HUES6 (cell line): ENCODE measurements around the gene HLCS.
"Not testable (repeated sequence)": the region's sequence is repeated elsewhere in the genome, so short reads cannot be mapped to it uniquely, and the experiment has no call there.

Source experiments
- H3K27ac ChIP-seq: 2 replicates; pipeline ENCODE4 v1.7.0; 2013; ENCODE audit warnings: low read depth, mild to moderate bottlenecking, low read length, inconsistent platforms
- H3K27me3 ChIP-seq: 2 replicates; pipeline ENCODE4 v1.6.1; 2013; ENCODE audit warnings: low read length; ENCODE audit not compliant: control insufficient read depth, insufficient read depth
- H3K36me3 ChIP-seq: 2 replicates; pipeline ENCODE4 v1.6.1; 2013; ENCODE audit warnings: low read length; ENCODE audit not compliant: control insufficient read depth, insufficient read depth
- H3K4me1 ChIP-seq: 2 replicates; pipeline ENCODE4 v1.6.1; 2013; ENCODE audit warnings: low read length; ENCODE audit not compliant: control insufficient read depth, insufficient read depth
- H3K4me3 ChIP-seq: 2 replicates; pipeline ENCODE4 v1.5.1; 2013; ENCODE audit warnings: low read depth, low read length
- H3K9ac ChIP-seq: one replicate; pipeline ENCODE4 v1.6.1; 2013; ENCODE audit warnings: mild to moderate bottlenecking, low read length
- H3K9me3 ChIP-seq: 2 replicates; pipeline ENCODE4 v1.6.1; 2013; ENCODE audit warnings: low read depth, low read length; ENCODE audit not compliant: control insufficient read depth, insufficient read depth

The HLCS gene

DNA sequence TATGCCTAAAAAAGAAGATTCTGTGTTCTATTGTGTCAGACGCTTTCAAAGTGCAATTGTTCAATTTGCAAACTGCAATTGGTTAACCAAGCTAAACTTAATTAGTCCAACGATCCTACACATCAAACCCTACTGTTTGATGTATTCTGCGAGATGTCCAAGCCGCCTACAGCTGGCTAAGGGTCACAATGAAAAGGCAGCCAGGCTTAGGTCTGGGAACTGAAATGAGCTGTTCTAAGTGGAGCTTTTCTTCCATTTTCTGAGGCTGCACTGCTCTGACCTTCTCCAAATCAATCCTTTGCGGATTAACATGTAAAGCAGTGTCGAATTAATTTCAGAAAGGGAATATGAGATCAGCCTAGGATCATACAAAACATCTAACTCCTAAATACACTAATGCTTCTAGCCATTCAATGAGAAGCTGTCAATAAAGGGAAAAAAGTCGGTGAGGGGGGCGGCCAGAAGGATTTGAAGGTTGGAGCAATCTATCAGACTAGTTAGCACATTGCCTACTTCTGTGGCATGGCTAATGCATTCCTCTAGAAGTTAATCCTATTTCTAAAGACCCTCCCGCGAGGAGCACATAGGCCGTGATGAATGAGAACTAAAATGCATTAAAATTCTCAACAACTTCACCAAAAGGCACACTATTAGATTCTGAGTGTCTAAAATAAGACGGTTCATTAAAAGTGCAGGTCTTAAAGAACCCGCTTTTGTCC lies 148.6 kb downstream of the HLCS start:
- Histone ChIP-seq H3K27ac (no peak overlapping the region), H3K4me1 (peaks cover 12% of the 10 kb centered on the region)

DNA sequence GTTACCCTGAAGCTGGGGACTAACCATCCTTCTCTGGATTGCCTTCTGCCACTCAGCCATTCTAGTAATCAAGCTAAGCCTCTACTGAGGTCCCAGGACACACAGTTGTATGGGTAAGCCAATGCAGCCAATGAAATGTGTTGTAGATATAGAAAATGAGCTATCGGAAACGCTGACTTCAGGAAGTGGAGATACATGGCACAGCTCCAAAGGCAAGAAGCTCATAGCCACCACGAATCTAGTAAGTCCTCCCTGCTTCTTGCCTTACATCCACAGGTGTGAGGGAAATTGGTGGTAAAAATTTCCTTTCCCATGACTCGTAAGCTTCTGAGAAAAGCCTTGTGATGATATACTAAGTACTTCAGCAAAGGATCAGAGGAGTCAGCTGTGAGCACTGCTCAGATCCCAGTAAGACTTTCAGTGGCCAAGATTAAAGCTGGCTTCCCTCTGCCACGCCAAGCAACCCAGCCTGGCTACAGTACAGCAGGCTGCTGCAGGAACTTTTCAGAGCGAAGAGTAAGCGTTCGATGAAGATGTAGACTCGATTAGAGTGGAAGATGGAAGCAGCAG lies 149.8 kb downstream of the HLCS start:
- Histone ChIP-seq H3K4me1 (peaks cover 12% of the 10 kb centered on the region), H3K9me3 (no peaks in the 10 kb centered on the region), H3K27ac (no peak overlapping the region), H3K36me3 (no peaks in the 10 kb centered on the region), H3K9ac (no peak overlapping the region), H3K4me3 (no peak overlapping the region), H3K27me3 (no peaks in the 10 kb centered on the region)

More for the DNA sequence above, 148.6 kb downstream of the HLCS start:
- no peak overlapping the region for H3K4me3 ChIP-seq
- H3K9ac ChIP-seq, result no peak overlapping the region
- no peaks in the 10 kb centered on the region for H3K9me3 ChIP-seq
- no peaks in the 10 kb centered on the region for H3K27me3 ChIP-seq
- H3K36me3 ChIP-seq, result no peaks in the 10 kb centered on the region

DNA sequence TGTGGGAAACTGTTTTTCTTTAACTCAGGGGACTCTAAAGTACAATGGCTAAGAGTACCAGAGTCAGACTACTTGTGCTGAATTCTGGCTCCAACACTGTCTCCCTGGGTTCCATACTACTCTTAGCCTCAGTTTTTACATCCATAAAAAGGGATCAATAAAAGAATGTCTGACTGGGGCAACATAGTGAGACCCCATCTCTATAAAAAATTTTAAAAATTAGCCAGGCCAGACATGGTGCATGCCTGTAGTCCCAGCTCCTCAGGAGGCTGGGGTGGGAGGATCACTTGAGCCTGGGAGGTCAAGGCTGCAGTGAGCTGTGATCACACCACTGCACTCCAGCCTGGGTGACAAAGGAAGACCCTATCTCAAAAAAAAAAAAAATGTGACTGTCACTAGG lies 150.4 kb downstream of the HLCS start:
- H3K4me1 ChIP-seq, result peaks cover 12% of the 10 kb centered on the region
- not testable (repeated sequence) for H3K36me3 ChIP-seq, H3K27ac ChIP-seq, H3K27me3 ChIP-seq, H3K4me3 ChIP-seq, H3K9ac ChIP-seq, H3K9me3 ChIP-seq

DNA sequence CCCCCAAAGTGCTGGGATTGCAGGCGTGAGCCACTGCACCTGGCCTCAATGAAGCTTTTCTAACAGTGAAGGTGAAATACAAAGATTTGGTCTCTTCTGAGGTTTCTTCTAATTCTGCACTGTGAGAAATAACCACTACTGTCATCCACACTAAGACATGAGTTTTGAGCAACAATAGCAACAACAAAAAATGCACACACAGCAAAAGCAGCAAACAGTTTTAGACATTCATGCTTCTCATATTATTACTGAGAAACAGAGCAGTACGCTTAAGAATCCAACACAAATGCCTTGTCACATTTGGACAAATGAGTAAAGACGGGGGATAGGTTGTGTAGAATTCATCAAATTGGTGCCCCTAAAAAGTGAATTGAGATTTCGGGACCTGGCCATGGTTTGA lies 151.2 kb downstream of the HLCS start:
- no peak overlapping the region for H3K27ac ChIP-seq
- no peak overlapping the region for H3K4me3 ChIP-seq
- no peaks in the 10 kb centered on the region for H3K36me3 ChIP-seq
- no peaks in the 10 kb centered on the region for H3K27me3 ChIP-seq
- H3K9me3 ChIP-seq, result no peaks in the 10 kb centered on the region
- peaks cover 5% of the 10 kb centered on the region for H3K4me1 ChIP-seq
- H3K9ac ChIP-seq, result no peak overlapping the region

DNA sequence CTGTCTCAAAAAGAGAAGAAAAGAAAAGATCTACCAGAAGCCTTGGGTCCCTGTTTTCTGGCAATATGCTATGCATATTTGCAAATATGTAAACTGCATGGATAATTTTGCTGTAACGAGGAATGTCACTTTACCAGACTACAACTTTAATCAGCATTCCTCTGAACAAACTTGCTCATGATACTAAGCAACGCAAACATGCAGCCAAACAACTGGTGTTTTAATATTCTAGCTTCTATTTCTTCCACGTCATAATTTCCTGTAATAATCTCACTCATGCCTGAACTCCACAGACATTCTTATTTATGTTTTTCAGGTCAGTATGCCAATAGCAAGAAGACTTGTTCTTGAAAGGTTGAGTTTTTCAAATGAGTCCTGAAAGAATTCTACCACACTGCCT lies 153.4 kb downstream of the HLCS start:
- H3K4me1 ChIP-seq, result no peaks in the 10 kb centered on the region
- H3K9ac ChIP-seq, result no peak overlapping the region
- no peak overlapping the region for H3K4me3 ChIP-seq
- no peaks in the 10 kb centered on the region for H3K27me3 ChIP-seq
- no peaks in the 10 kb centered on the region for H3K9me3 ChIP-seq
- H3K27ac ChIP-seq, result no peak overlapping the region
- no peaks in the 10 kb centered on the region for H3K36me3 ChIP-seq

DNA sequence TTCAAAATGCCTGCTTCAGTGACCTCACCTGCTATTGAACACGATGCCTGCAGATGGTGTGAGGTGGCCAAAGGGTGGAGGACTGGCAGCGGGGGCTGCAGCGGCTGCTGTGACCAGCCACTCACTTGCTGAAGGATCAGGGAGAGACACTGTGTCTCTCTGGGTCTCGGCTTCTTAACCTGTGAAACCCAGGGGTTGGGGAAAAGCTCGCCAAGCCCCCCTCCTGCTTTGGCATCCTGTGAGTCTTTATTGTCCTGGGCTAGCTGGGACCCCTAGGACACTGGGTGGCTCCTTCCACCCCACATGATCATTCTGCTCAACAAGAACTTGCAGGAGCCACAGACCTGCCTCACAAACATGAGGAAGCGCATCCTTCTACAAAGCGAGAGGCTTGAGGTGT lies 154.7 kb downstream of the HLCS start:
- H3K9ac ChIP-seq, result no peak overlapping the region
- H3K27ac ChIP-seq, result no peak overlapping the region
- H3K36me3 ChIP-seq, result no peaks in the 10 kb centered on the region
- H3K27me3 ChIP-seq, result no peaks in the 10 kb centered on the region
- H3K4me3 ChIP-seq, result no peak overlapping the region
- H3K4me1 ChIP-seq, result no peaks in the 10 kb centered on the region
- H3K9me3 ChIP-seq, result no peaks in the 10 kb centered on the region

DNA sequence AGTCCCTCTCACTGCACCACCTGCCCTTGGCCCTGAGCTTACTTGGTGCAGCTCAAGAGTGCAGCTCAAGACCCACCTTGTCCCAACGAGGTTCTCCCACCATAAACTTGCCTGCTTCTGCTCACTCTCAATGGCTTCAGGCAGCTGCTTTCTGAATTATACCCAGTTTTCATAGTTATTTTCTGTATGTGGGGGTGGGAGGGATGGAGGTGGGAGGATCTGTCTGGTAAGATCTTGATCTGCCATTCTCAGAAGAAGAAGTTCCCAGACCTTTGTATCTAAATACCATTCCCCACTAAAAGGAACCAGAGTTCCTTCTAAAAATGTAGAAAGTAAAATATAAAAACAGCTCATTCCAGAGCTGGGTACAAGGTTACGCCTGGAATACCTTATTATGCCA lies 156.0 kb downstream of the HLCS start:
- no peak overlapping the region for H3K9ac ChIP-seq
- H3K27ac ChIP-seq, result no peak overlapping the region
- no peaks in the 10 kb centered on the region for H3K4me1 ChIP-seq
- no peaks in the 10 kb centered on the region for H3K36me3 ChIP-seq
- H3K9me3 ChIP-seq, result no peaks in the 10 kb centered on the region
- H3K4me3 ChIP-seq, result no peak overlapping the region
- H3K27me3 ChIP-seq, result no peaks in the 10 kb centered on the region

DNA sequence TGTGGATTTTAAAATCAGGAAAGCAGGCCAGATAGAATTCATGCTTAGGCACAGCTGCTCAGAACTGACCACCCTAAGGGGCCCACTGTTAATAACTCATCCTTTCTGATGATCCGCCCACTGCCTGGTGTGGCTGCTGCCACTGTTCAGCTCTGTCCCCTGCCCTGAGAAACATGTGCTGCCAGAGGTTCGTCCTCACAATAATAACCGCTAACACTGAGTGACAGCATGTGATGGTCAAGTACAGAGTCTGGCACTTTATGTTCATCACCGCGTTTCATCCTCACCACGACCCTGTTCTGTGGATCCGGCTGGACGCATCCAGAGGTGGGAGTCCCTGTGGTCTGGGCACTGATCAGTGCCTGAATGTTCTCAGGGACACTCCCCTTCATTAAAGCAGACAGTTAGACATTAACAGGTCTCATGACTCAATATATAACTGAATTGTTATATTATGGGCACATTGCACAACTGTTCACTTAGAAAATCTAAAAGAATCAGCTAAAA lies 159.0 kb downstream of the HLCS start:
- H3K27ac ChIP-seq, result no peak overlapping the region
- no peaks in the 10 kb centered on the region for H3K4me1 ChIP-seq
- H3K9me3 ChIP-seq, result no peaks in the 10 kb centered on the region
- H3K4me3 ChIP-seq, result no peak overlapping the region
- H3K9ac ChIP-seq, result no peak overlapping the region
- H3K36me3 ChIP-seq, result no peaks in the 10 kb centered on the region
- H3K27me3 ChIP-seq, result no peaks in the 10 kb centered on the region

DNA sequence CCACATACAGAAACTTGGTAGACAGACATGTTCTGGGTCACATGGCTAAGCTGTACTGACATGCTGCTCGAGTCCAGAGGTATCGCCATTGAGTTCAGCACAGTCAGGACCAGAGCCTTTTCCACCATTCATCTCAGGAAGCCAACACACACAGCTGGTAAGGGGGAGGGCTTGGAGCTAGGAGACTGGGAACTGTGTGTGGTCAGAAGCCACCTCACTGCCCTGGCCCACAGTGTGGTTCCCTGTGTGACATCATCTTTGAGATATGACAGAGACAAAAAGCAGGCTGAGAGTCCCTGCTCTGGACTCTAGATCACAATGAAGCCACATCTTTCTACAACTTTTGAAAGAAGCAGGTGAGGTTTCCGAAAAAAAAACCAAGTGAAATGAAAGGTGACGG lies 160.4 kb downstream of the HLCS start:
- no peaks in the 10 kb centered on the region for H3K36me3 ChIP-seq
- H3K9ac ChIP-seq, result no peak overlapping the region
- H3K27ac ChIP-seq, result no peak overlapping the region
- H3K4me3 ChIP-seq, result no peak overlapping the region
- no peaks in the 10 kb centered on the region for H3K9me3 ChIP-seq
- H3K27me3 ChIP-seq, result no peaks in the 10 kb centered on the region
- H3K4me1 ChIP-seq, result no peaks in the 10 kb centered on the region

DNA sequence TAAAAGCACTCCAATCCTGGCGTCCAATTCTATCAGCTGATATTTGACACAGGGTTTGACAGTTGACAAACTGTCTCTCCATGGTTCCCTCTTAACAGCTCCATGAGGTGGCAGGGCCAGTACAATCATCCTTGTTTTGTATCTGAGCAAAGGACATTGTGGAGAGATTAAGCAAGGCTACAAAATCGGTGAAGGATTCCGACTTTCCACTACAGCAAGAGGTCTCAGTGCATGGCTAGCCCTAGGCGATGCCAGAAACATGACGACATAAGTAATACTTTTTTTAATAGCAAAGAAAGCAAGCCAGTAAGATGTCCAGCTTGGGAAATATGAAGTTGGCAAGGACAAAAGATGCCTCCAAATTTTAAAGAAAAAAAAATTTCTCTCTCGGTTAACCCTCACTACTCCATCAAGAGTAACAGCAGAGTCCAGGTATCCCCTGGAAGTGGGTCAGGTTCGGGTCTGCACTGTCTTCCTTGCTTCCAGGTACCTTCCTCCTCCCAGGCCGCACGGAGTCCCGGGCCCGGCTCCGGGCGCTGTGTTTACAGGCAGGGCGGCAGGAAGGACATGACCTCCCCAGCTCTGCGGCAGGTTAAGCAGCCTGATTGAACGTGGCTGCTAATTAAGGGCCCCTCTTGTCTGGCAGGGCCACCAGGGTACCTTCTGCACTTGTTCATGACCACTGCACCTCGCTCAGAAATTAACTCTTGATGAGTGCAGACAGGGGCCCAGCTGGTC lies 161.4 kb downstream of the HLCS start:
- no peak overlapping the region for H3K27ac ChIP-seq
- no peak overlapping the region for H3K4me3 ChIP-seq
- no peaks in the 10 kb centered on the region for H3K36me3 ChIP-seq
- no peak overlapping the region for H3K9ac ChIP-seq
- H3K27me3 ChIP-seq, result no peaks in the 10 kb centered on the region
- H3K9me3 ChIP-seq, result no peaks in the 10 kb centered on the region
- no peaks in the 10 kb centered on the region for H3K4me1 ChIP-seq

DNA sequence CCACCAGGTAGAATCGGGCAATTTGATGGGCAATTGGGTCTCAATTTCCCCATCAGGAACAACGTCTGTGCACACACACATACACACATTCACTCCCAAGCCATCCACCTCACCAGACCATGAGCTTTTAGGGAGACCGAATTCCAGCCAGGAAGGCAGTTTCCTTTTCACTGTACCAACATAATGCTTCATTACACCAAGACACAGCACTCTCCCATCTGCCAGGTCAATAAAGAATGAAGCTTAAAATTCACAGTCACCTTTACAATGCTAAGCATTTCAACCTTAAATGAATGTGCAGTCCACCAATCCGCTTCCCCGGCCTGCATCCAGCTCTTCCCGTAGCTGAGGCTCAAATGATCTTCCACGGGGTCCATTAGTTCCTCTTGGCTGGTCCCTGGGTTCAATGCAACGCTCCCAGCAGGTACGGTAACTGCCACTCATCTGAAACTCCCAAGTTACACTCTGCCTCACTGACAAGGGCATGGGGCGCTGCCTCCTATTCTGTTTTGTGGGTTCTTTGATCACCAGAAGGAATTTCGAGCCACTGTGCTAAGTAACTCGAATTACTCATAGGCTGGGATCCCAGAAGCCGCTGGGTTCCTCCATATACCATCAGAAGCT lies 162.5 kb downstream of the HLCS start:
- H3K9ac ChIP-seq, result no peak overlapping the region
- H3K27me3 ChIP-seq, result no peaks in the 10 kb centered on the region
- H3K9me3 ChIP-seq, result no peaks in the 10 kb centered on the region; the same call in 1 of the 2 replicates
- no peaks in the 10 kb centered on the region for H3K4me1 ChIP-seq
- H3K4me3 ChIP-seq, result no peak overlapping the region
- no peak overlapping the region for H3K27ac ChIP-seq
- no peaks in the 10 kb centered on the region for H3K36me3 ChIP-seq
